HuH-7 (cell line): Measurements from ENCODE around the gene DAGLA.

Experiments used
- DNase-seq: peaks from one replicate; pipeline ENCODE4 v3.0.0; 2011; ENCODE audit warnings: low spot score

Gene DAGLA

GRCh38 chr11:61747192-61747966, 67.2 kb downstream of the DAGLA start:
- peak; percentile 99 for DNase-seq

DNA sequence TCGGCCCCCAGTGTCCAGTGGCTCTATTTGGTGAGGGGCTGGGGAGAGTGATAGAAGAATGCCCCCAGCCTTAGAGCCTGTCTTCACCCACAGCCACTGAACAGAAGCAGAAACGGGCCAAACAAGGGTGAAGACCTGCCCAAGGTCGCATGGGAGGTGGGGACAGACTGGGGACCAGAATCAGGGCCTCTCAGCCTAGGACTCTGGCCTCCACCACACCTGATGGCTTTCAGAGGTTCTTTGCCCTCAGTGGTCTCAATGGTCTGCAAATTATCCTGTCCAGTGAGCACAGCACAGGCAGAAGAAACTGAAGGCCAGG, 67.7 kb downstream of the DAGLA start:
- no peak for DNase-seq

DNA sequence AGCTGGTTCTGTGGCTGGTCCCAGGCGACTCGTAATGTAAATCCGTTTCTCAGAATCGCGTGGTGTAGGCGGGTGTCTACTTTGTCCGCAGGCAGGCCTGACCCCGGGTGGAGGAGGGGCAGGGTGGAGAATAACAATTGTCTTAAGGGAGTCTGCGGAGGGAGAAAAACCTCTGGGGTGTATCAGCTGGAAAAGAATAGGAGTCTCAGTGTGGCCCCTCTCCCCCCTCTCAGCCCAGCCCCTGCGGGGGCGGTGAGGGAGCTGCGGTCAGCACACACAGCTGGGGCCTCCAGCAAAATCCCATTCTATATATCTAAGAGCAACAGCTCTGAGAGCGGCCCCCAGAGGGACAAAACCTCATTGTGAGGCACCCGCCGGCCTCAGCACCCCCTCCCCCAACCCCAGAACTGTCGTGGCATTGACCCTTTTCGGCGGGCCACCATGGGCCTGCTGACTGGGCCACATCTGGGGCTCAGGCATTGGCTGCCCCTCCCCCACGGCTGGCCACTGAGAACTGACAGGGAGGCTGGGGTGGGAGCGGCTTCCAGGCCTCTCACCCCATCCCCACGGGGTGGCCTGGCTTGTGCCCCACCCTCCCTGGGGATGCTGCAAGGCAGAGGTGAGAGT, 69.5 kb downstream of the DAGLA start:
- no peak for DNase-seq

DNA sequence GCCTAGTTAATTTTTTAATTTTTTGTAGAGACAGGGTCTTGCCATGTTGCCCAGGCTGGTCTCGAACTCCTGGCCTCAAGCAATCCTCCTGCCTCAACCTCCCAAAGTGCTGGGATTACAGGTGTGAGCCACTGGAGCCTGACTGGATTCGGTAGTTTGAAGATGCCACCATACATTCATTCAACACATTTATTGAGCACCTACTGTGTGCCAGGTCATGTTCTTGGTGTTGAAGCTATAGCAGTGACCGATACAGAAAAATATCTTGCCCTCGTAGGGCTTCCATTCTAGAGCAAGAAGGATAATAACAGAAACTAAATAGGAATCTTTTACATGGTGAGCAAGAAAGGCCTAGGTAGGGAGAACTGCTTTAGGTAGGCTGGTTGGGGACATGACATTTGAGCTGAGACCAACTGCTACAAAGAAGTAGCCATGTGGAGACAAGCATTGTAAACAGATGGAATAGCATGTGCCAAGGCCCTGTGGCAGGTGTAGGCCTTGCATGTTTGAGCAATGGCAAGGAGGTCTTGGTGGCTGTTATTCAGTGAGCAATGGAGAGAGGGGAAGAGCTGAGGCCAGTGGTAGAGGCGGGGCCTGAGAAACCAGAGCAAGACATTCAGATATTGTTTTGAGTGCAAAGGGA, 70.6 kb downstream of the DAGLA start:
- no peak for DNase-seq

DNA sequence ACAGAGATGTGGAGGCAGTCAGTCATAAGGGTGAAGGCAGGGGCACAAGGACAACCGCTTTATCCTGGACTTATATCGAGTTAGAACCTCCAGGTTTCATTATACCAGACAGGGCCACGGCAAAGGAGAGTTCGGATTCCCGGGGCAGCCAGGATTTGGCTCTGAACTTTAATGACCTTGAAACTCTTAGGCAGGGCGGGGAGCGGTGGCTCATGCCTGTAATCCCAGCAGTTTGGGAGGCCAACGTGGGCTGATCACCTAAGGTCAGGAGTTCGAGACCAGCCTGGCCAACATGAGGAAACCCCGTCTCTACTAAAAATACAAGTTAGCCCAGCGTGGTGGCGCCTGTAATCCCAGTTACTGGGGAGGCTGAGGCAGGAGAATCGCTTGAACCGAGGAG, 71.2 kb downstream of the DAGLA start:
- no peak for DNase-seq

DNA sequence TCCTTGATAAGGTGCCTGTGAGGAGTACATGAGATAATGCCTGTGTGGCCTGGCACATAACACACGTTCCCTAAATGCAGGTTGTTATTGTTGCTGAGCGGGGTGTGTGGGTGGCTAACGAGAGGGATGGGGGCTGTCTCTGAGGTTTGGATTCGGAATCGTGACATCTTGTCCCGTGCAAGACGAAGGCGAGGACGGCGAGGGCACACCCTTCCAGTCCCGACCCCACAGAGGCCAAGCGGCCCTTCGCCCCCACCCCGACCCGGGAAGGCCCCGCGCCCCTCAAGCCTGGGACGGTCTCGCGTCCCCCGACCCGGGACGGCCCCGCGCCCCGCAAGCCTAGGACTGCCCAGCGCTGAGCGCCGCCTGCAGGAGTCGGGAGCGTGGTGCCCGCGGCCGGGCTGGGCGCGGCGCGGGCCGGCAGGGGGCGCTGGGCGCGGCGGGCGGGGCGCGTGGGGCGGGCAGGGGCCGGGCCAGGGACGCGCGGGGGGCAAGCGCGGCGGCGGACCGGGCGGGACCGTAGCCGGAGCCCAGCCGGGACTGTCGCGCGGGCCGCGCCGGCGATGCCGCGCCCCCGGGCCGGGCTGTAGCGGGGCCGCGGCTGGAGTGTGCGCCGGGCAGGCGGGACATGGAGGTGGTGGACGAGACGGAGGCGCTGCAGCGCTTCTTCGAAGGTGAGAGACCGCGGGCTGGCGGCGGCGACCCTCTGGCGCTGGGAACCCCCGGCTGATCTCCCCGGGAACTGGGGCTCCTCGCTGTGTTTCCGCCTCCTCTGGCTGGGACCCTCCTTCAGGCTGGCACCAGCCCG, 72.1 kb downstream of the DAGLA start, which contains the start of gene MYRF:
MYRF (plus strand) TSS at position 520 of the 808 bp plus-strand sequence; CDS start at position 629, 109 bp downstream.
- DNase-seq, result peak; percentile 95

DNA sequence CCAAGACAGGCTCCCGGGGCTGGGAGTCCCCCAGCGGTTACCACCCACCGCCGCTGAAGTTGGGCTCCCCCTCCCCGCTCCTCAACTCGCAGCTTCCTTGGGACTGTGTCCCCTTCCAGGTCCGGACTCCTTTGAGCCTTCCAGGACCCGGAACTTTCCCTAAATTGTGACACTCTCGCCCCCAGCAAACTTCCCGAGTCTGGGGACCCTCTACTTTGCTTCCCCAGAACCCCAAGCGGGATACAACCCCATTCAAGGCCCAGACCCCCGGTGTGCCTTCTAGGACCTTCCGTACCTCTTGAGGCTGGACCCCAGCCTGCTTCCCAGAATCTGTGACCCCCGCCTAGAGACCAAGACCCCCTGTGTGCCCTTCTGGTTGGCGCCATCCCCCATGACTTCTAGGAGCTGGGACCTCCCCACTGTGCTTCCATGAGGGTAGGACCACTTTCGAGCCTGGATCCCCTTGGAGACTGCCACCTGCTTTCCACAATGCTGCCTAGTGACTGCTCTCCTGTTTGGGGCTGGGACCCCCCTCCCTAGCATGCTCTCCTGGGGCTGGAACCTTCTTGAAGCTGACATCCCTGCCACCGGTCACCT, 72.8 kb downstream of the DAGLA start:
- no peak for DNase-seq

GRCh38 chr11:61753672-61754071, 73.5 kb downstream of the DAGLA start:
- DNase-seq, result no peak

GRCh38 chr11:61754534-61755482, 74.6 kb downstream of the DAGLA start:
- no peak for DNase-seq

GRCh38 chr11:61756147-61756451, 75.9 kb downstream of the DAGLA start:
- no peak for DNase-seq

- DNase-seq, result peak; percentile 99
Observed at GRCh38 chr11:61756452-61757212, 76.4 kb downstream of the DAGLA start.

DNA sequence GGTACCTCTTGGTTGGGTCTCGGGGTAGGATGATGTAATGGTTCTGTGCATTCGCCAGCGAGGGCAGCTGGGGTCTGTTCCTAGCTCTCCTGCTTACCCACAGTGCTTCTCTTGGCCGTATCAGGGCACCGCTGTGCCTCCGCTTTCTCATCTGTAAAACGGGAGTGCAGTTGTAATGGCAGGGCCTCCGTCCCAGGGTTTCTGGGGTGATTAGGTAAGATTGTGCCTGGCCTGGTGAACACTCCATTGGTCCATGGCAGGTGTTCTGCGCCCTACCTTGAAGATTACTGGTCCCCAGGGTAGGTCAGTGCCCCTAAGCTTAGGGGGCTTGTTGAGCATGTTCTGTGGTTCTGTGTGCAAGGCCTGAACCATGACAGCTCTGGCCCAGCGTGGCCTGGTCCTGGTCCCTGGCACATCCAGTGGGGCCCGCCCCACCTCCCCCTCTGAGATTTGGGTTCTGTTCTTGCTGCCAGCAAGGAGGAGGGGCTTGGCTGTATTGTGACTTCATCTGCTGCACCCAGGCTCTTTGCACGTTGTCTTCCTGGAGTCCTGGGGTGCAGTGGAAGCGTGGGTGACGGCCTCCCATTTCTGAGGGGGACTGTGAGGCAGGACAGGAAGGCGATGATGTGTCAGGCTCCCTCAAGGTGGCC, 77.1 kb downstream of the DAGLA start:
- DNase-seq, result no peak

DNA sequence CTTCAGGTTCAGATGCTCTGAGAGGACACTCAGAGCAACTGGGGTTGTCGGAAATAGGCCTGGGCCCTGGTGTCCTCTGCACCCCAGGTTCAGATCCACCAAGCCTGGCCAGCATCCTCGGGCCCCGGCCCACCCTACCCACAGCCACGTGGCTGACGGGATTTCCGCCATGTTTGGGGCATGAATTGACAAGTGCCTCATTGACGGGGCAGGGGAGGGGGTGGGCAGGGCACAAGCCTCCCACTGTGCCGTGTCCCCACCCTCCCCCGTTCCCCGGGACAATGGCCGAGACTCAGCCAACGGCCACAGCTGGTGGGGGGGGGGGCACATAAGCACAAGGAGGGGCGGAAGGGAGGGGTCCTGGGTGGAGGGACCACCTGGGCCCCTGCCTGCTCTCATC, 80.8 kb downstream of the DAGLA start:
- no peak for DNase-seq

- DNase-seq, result no peak
Observed at GRCh38 chr11:61761440-61762222, 81.4 kb downstream of the DAGLA start.

DNA sequence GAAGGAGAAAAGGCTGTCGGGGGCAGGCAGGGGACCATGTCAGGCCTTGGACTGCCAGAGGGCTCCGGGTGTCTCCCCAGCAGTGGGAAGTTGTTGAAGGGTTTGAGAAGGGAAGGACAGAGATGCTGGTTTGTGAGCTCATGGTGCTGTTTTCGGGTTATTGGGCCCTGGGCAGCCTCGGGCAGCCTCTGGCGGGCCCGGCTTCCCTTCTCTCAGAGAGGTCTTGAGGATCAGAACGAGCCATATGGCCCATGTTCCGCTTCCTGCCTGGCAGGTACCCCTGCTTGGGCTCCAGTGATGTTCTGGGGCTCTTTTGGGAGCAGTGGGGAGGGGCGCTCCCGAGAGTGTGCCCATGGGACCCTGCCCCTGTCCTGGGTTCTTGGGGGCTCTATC, 82.0 kb downstream of the DAGLA start:
- DNase-seq, result no peak

- no peak for DNase-seq
Observed at GRCh38 chr11:61762798-61763197, 82.6 kb downstream of the DAGLA start.

GRCh38 chr11:61763930-61764605, 83.9 kb downstream of the DAGLA start:
- no peak for DNase-seq

GRCh38 chr11:61764606-61765260, 84.5 kb downstream of the DAGLA start:
- no peak for DNase-seq
